Peyer's patch (tissue), 4 donors: ENCODE data around the gene MED15. TPM values are rescaled to one million over a fixed set of nuclear protein-coding genes. Genes with fewer than 3 reads are reported as not detected.
"Not testable (repeated sequence)": the region's sequence is repeated elsewhere in the genome, so short reads cannot be mapped to it uniquely, and the experiment has no call there.

Experiments
- DNase-seq, 3 donors: peaks; one replicate each; pipeline ENCODE4 v3.0.0-alpha.2; 2017 to 2019
- H3K27ac ChIP-seq, 4 donors: fragments of 200-600 bp; sonication (generic); one replicate each; pipeline ENCODE4 v1.5.1; 2016 to 2019
- H3K27me3 ChIP-seq, 2 donors: fragments of 200-600 bp; sonication (generic); one replicate each; pipeline ENCODE4 v1.5.1; 2019
- H3K36me3 ChIP-seq, 3 donors: fragments of 200-600 bp; sonication (generic); one replicate each; pipeline ENCODE4 v1.5.1; 2016 to 2019
- H3K4me1 ChIP-seq, 4 donors: fragments of 200-600 bp; sonication (generic); one replicate each; pipeline ENCODE4 v1.5.1; 2016 to 2019
- H3K4me3 ChIP-seq, 4 donors: fragments of 200-600 bp; sonication (generic); 1 replicate in 3 of 4; 2 replicates in 1 of 4; pipeline ENCODE4 v1.5.1; 2016 to 2019; ENCODE audit warnings: mild to moderate bottlenecking in 1 of 4
- H3K9me3 ChIP-seq, 4 donors: fragments of 200-600 bp; sonication (generic); one replicate each; pipeline ENCODE4 v1.5.1; 2016 to 2019; ENCODE audit warnings: mild to moderate bottlenecking in 1 of 4
- POLR2A ChIP-seq, 2 donors: fragments of 450-650 bp; IDR thresholded peaks; one replicate each; pipeline ENCODE4 v1.5.1; 2017; ENCODE audit warnings: antibody characterized with exemption in 2 of 2, mild to moderate bottlenecking in 2 of 2, moderate library complexity in 2 of 2
- total RNA-seq, 4 donors: library from RNA; depleted of rRNA; stranded (reverse); fragments of >200 nt; gene quantifications; one replicate each; pipeline ENCODE4 v1.1.0, GENCODE V29; 2016
- TF ChIP-seq, protein P1 (sequence below), 6 experiments: fragments of 450-650 bp in 4 of 6; fragments of 200-600 bp in 2 of 6; sonication (generic) in 1 of 6; IDR thresholded peaks; one replicate each; pipeline ENCODE4 v1.5.1; 2017 to 2019; ENCODE audit warnings: antibody characterized with exemption in 6 of 6, mild to moderate bottlenecking in 3 of 6, moderate library complexity in 1 of 6

Gene MED15
- total RNA-seq, 4 donors from 2014 or later = 115 to 215 (median 161) TPM

DNA sequence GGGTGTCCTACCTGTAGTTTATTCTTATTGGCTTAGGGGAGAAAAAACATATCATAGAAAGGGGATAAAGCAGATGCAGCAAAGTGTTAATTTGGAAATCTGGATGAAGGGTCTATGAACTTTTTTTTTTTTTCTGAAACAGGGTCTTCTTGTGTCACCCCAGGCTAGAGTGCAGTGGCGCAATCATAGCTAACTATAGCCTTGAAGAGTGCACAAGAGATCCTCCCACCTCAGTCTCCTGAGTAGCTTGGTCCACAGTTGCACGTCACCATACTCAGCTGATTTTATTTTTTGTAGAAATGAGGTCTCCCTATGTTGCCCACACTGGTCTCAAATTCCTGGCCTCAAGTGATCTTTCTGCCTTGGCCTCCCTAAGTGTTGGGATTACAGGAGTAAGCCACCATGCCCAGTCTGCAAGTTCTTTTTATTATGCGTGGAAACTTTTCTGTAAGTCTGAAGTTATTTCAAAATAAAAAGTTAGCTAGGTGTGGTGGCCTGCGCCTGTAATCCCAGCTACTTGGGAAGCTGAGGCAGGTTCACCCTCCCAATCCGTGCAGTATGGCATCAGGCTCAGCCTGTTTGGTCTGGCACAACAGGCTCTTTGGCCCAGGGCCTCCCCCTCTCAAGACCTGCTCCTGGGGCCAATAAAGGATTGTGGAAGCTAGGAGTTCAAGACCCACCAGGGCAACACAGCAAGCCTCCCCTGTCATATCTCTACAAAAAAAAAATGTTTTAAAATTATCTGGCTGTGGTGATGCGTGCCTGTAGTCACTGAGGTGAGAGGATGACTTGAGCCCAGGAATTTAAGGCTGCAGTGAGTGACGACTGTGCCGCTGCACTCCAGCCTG lies 111.9 kb downstream of the MED15 start:
- no peak for TF ChIP-seq POLR2A (IDR thresholded peaks at IDR 0.05)
- TF ChIP-seq, protein P1, sequence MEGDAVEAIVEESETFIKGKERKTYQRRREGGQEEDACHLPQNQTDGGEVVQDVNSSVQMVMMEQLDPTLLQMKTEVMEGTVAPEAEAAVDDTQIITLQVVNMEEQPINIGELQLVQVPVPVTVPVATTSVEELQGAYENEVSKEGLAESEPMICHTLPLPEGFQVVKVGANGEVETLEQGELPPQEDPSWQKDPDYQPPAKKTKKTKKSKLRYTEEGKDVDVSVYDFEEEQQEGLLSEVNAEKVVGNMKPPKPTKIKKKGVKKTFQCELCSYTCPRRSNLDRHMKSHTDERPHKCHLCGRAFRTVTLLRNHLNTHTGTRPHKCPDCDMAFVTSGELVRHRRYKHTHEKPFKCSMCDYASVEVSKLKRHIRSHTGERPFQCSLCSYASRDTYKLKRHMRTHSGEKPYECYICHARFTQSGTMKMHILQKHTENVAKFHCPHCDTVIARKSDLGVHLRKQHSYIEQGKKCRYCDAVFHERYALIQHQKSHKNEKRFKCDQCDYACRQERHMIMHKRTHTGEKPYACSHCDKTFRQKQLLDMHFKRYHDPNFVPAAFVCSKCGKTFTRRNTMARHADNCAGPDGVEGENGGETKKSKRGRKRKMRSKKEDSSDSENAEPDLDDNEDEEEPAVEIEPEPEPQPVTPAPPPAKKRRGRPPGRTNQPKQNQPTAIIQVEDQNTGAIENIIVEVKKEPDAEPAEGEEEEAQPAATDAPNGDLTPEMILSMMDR (IDR thresholded peaks at IDR 0.05) = no peak
- Histone ChIP-seq H3K27ac (no peak overlapping the region), H3K36me3 (no peaks in the 10 kb centered on the region), H3K4me3 (no peak overlapping the region), H3K27me3 (no peaks in the 10 kb centered on the region), H3K4me1 (no peaks in the 10 kb centered on the region), H3K9me3 (no peaks in the 10 kb centered on the region)
- DNase-seq = no peak

DNA sequence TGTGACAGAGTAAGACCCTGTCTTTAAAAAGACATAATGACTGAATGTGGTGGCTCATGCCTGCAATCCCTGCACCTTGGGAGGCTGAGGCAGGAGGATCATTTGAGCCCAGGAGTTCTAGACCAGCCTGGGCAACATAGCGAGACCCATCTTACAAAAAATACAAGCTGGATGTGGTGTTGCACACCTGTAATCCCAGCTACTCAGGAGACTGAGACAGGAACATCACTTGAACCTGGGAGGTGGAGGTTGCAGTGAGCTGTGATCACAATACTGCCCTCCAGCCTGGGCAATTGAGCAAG lies 112.4 kb downstream of the MED15 start:
- not testable (repeated sequence) for H3K27me3 ChIP-seq, DNase-seq, H3K9me3 ChIP-seq, H3K4me3 ChIP-seq, H3K36me3 ChIP-seq, H3K4me1 ChIP-seq, H3K27ac ChIP-seq

DNA sequence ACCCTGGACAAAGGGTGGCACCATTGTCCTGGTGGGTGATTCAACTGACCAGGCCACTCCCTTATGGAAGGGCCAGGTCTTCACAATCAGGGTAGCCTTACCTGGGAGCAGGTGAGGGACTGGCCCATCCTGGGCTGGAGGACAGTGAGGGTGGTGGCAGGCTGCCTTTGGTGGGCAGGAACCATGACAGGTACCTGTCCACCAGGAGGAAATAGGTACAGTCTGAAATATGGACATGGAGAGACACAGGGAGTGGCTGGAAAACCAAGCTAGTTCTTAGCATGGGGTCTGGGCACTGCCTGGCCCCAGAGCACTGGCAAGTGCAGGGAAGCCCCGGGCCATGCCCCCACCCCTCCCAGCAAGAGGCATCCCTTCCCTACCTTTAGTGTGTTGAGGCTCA lies 113.8 kb downstream of the MED15 start:
- no peaks in the 10 kb centered on the region for H3K36me3 ChIP-seq
- no peaks in the 10 kb centered on the region for H3K4me1 ChIP-seq
- no peaks in the 10 kb centered on the region for H3K27me3 ChIP-seq
- no peaks in the 10 kb centered on the region for H3K9me3 ChIP-seq
- no peak for TF ChIP-seq POLR2A (IDR thresholded peaks at IDR 0.05)
- TF ChIP-seq, protein P1 (IDR thresholded peaks at IDR 0.05) = no peak
- H3K27ac ChIP-seq = no peak overlapping the region
- DNase-seq = no peak
- H3K4me3 ChIP-seq = no peak overlapping the region

DNA sequence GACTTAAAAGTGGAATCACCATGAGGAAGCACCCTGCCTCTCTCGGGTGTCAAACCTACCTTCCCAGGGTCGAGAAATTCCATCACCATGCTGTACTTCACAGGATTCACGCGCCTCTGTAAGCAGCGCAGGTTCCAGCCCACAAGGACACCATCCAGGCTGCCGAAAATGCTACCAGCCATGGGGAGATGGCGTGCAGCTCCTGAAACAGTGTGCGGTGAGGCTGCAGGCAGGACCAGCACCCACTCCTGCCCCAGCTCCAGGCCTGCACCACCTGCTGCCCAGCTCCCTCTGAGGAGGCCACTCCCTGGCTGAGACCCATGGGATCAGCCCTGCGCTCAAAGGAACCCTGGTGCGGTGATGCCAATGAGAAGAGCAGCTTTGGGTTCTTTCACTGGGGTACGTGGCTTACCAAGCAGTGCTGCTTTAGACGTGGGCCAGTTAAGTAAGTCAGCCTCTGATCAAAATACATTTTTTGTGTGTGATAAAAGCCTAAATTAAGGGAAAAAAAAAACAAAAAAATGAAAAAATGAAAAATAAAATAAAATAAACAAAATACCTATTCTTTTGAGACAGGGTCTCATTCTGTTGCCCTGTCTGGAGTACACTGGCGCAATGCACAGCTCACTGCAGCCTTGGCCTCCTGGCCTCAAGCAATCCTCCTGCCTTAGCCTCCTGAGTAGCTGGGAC lies 115.4 kb downstream of the MED15 start:
- Histone ChIP-seq H3K27me3 (no peaks in the 10 kb centered on the region), H3K4me1 (no peaks in the 10 kb centered on the region), H3K9me3 (no peaks in the 10 kb centered on the region), H3K27ac (no peak overlapping the region), H3K36me3 (no peaks in the 10 kb centered on the region), H3K4me3 (no peak overlapping the region)
- TF ChIP-seq POLR2A (IDR thresholded peaks at IDR 0.05) = no peak
- TF ChIP-seq, protein P1 (IDR thresholded peaks at IDR 0.05) = no peak
- DNase-seq = no peak

DNA sequence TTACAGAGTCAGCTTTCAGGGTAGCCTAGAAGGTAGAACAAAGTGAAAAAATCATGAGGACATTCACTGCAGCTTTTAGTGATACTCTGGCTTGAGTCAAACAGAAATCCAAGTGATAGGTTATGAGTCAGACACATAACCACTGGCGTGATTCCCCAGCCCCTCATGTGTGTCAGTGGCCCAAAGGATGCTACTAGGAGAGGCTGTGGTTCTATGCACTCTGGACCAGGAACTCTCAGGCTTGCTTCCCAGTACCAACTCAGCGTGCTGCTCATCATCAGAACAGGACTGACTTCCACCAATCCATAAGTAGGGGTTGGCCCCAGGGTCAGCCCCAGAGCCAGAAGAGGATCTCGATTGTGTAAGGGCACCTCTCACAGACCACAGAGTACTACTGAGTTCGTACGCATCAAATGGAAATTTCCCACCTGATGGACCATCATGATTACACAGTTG lies 116.8 kb downstream of the MED15 start:
- no peak for DNase-seq
- H3K9me3 ChIP-seq = no peaks in the 10 kb centered on the region
- H3K36me3 ChIP-seq = no peaks in the 10 kb centered on the region
- no peaks in the 10 kb centered on the region for H3K4me1 ChIP-seq
- H3K4me3 ChIP-seq = no peak overlapping the region
- H3K27me3 ChIP-seq = no peaks in the 10 kb centered on the region
- TF ChIP-seq, protein P1 (IDR thresholded peaks at IDR 0.05) = no peak
- no peak for TF ChIP-seq POLR2A (IDR thresholded peaks at IDR 0.05)
- H3K27ac ChIP-seq = no peak overlapping the region

DNA sequence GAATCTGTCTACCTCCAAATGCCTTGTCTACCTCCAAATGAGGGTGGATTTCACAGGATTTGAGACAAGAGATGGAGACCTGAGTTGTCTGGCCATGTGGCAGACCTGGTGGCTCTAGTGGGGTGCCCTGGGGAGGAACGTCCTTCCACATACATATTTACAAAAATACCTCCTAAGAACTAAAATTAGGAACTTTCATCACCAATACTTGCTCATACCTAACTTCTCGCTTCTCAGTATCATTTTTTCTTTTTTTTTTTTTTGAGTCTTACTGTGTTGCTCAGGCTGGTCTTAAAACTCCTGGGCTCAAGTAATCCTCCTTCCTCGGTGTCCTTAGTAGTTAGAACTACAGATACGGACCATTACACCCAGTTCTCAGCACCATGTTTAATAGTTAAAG lies 117.9 kb downstream of the MED15 start:
- H3K9me3 ChIP-seq = no peaks in the 10 kb centered on the region
- H3K4me1 ChIP-seq = no peaks in the 10 kb centered on the region
- H3K27ac ChIP-seq = no peak overlapping the region
- DNase-seq = no peak
- no peaks in the 10 kb centered on the region for H3K36me3 ChIP-seq
- TF ChIP-seq POLR2A (IDR thresholded peaks at IDR 0.05) = no peak
- TF ChIP-seq, protein P1 (IDR thresholded peaks at IDR 0.05) = no peak
- no peaks in the 10 kb centered on the region for H3K27me3 ChIP-seq
- H3K4me3 ChIP-seq = no peak overlapping the region
